ENCODE results near the gene TPP2.

DNA sequence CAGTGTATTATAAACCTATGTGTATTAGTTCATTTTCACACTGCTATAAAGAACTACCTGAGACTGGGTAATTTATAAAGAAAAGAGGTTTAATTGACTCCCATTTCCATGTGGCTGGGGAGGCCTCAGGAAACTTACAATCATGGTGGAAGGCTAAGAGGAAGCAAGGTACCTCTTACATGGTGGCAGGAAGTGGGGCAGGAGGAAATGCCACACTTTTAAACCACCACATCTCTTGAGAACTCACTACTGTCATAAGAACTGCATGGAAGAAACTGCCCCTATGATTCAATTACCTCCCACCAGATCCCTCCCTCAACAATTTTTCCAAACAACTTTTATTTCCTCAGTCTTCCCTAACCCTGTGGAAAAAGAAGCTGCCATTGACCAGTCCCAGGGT lies 14.5 kb upstream of the TPP2 start:
- no peak for TF ChIP-seq EZH2phosphoT487 (IDR thresholded peaks at IDR 0.05; ENCODE audit: low read length)
- TF ChIP-seq, protein P1, sequence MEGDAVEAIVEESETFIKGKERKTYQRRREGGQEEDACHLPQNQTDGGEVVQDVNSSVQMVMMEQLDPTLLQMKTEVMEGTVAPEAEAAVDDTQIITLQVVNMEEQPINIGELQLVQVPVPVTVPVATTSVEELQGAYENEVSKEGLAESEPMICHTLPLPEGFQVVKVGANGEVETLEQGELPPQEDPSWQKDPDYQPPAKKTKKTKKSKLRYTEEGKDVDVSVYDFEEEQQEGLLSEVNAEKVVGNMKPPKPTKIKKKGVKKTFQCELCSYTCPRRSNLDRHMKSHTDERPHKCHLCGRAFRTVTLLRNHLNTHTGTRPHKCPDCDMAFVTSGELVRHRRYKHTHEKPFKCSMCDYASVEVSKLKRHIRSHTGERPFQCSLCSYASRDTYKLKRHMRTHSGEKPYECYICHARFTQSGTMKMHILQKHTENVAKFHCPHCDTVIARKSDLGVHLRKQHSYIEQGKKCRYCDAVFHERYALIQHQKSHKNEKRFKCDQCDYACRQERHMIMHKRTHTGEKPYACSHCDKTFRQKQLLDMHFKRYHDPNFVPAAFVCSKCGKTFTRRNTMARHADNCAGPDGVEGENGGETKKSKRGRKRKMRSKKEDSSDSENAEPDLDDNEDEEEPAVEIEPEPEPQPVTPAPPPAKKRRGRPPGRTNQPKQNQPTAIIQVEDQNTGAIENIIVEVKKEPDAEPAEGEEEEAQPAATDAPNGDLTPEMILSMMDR (IDR thresholded peaks at IDR 0.05; ENCODE audit: low read length), result no peak
